HG03378 (cell line): Measurements from ENCODE around the gene ADGRL3.

ENCODE experiments used
- ATAC-seq: cut with Tn5 transposase; IDR thresholded peaks from one replicate; pipeline ENCODE4 v1.9.1; 2021; ENCODE audit warnings: mild to moderate bottlenecking, moderate library complexity; ENCODE audit not compliant: unreplicated experiment

The ADGRL3 gene

DNA sequence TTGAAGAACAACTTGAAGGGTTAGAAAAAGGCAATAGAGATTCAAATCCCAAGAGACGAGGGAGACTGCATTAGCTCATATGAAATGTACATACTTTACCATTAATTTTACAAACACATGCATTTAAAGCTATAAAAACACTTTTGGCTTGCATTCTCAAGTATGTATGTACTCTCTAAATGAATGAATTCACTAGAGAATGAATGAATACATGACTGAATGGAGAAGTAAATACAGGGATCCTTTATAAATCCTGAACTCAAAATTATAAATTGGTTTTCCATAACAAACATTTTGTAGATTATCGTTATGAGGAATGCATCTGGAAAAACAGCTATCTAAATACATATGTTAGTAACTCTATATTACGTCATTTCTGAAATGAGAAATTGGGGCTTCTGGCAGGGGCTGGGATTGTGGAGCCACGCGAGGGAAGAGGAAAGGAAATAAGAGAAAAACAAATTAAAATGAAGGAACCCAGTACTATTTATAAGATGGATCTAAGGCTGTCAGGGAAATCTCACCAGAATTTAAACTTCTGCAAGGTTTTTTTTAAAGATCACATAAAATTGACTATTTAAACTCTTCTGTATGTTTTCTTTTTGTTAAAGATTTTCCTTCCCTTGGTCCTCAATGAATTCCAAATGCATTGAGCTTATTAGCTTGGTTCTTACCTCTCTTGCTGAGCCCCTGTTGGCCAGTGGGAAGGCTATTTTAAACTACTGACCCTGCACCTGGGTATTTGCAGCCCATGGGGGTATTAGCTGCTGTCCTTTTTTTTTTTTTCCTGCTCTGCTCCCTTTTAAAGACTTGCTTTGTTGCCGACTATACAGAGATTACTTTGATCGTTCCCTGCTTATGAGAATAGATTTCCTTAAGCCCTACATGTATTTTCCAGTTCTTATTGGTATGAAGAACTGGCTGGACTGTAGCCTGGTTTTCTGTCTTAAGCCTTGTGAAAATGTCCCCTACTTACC lies 207.8 kb downstream of the ADGRL3 start:
- ATAC-seq: no peak

DNA sequence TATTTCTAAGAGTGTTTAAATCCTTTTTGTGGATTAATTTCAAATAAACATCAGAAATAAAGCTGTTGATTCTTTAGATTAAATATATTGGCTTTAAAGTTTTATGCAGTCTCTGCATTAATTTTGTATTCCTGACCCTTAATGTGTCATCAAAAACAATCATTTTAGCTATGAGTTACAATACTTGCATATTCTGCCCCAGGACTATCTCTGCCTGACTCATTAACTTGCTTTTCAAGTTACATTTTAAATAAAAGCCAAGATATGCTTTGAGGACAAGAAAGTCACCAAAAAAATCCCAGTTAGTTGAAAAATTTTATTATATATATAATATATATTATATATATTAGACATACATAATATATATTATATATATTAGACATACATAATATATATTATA lies 208.7 kb downstream of the ADGRL3 start:
- no peak for ATAC-seq

DNA sequence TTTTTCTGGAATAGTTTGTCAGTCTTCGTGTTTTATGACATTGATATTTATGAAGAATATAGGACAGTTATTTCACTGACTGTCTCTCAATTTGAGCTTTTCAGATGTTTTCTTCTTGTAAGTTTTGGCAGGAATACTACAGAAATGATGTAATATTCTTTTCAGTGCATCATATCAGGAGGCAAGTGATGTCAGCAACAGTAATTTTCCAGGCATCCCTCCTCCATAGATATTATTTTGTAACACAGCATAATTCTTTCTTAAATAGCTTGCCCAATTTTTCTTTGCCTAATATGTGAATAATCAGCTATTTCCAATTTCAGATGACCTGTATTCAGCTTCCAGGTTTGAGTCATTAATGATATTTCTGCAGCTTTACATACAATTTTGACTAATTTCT lies 211.1 kb downstream of the ADGRL3 start:
- no peak for ATAC-seq

DNA sequence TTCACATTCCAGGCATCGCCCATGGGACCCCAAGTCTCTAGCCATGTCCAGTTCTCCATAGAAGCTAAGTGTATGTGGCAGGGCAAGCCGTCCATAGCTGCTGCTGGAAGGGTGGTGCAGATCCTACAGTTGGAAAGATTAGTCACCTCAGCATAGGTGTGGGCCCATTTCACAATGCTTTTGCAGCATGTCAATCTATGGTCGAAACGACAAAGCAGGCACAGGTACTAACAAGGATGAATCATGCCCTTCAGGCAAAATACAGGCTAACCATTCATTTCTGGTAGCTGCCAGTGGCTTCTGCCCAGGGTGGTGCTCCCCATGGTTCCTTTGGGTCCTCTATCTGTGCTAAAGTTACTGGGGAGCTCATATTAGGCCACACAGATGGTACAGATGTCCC lies 225.2 kb downstream of the ADGRL3 start:
- no peak for ATAC-seq

DNA sequence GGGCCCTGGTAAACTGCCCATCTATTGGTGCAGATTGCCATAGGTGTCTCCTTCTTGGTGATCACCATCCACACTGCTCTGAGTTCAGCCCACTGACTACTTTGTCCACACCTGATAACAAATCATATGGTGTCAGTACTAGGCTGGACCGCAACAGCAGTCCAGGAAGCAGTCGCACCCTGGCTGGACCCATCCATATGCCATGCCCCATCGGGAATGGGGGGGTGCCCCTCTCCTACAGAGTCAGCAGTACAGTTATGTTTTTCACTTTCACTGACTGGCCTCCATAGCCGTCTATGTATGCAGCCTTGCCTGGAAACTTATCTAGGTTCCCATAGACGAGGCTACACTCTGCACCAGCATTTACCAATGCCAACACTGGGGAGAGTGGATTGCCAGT lies 226.1 kb downstream of the ADGRL3 start:
- ATAC-seq: no peak

DNA sequence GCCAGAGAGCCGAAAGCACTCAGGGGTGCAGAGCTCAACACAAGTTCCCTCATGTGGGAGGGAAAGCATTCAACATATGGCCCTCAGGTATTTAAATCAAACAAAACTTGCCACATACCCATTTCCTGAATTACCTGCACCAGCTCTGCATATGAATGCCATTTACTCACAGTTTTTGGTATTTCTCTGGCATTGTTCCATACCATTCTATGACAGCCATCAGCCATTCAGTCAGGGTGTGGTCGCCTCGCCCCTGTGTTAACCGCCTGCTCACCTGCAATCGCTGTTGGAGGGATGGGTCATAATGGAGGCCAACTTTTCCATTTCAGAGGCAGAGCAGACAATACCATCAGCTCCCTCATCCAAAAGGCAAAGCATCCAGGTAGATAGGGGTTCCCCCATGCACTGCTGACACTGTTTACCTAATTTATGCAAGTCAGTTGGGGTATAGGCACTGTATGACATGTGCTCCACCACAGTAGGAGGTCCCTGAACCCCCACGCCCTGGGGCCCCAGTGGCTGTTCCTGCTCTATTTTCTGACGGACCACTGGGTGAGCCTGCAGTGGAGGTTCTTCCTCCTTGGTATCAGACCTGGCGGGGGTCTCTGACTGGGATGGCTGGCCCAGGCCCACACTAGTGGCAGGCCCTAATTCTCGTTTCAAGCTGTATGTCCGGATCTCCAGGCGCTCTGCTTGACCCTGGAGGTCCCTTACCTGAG lies 227.1 kb downstream of the ADGRL3 start:
- no peak for ATAC-seq

DNA sequence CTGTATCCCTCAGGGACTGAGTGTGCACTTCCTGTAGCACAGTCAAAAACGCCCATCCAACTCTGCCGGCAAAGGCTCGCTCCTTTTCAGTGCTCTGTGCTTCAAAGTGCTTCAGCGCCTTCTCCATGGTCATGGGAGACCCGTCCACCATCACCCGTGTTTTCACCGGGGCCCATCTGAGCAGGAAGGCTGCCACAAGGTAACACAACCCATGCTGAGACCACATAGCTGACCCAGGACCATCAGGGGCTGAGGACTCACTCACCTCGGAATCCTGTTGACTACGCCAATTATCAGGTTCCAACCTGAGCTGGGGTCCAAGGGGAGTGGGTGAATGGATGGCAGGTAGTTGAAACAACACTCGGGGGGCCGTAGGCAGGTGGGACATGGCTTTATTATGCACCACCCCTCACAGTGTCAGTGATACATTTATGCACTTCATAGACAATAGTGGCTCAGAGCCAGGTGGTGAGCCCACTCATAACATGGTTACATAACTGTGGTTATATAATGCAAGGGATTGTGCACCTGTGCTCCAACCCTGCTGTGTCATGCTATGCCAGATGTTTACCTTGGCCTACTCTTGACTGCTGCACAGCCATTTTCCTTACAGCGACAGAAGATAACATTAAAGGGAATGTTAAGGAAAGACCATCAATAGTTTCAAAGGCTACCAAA lies 227.8 kb downstream of the ADGRL3 start:
- ATAC-seq: no peak

DNA sequence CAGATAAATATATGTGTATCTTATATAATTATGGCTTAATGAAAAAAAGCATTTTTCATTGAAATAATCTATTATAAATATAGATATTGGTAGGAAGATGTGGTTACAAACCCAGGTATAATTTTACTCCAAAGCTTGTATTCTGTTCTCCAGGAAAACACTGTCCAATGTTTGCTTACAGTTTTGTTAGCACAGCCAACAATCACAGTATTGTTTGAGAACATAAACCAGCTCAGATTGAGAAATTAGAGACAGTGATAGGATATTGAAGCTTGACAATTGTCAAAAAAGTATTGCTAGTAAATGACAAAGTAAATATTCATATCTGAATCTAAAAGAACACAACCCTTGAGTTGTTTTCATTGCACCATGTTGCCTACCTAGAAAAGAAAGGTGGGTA lies 228.8 kb downstream of the ADGRL3 start:
- no peak for ATAC-seq

DNA sequence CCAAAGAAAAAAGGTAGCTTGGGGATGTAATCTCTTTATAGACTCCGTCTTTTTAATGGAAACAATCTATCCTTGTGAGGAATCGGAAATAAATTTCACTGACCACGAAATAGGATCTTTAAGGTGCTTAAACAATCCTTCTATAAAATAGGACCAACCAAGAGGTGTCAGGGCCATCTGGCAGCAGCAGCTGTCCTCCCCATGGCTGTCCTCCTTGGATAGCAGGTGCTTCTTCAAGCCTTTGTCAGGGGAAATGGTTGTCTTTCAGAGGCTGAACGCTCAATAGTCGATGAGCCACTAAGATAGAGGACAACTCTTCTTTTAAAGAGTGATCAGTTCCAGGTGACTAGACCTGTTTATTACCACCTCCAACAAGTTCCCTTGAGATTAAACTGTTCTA lies 231.0 kb downstream of the ADGRL3 start:
- ATAC-seq: no peak

DNA sequence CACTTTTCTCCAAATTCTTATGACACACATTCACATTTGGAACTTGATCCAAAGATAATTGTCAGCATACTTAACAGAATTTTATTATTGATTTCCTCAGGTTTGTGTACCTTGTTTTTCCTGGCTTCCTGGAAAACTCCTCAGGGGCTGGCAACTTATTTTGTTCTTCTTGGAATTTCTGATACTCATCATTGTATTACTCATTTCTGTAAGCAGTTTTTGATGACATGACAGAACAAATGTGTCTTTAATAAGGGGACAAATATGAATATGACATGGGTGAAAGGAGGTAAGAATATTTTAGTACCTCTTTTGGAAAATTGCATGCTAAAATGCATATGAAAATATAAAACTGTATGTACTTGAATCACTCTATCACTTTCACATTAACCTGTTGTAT lies 237.8 kb downstream of the ADGRL3 start:
- no peak for ATAC-seq

DNA sequence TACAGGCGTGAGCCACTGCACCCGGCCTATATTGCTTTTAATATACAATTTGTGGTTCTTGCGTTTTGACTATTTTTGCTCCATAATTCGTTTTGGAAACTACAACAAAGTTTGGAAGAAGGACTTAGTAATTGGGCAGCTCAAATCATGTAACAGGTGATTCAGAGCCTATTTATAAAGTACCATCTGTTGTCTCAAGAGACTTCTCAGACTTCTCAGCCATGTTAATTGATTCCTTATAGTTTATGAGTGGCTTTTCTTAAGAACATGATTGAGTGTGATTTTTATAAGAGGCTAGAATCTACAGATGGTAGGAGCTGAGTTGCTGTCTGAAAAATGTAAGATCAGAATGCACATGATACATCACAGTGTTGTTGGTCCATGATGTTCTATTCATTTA lies 240.2 kb downstream of the ADGRL3 start:
- ATAC-seq: no peak

DNA sequence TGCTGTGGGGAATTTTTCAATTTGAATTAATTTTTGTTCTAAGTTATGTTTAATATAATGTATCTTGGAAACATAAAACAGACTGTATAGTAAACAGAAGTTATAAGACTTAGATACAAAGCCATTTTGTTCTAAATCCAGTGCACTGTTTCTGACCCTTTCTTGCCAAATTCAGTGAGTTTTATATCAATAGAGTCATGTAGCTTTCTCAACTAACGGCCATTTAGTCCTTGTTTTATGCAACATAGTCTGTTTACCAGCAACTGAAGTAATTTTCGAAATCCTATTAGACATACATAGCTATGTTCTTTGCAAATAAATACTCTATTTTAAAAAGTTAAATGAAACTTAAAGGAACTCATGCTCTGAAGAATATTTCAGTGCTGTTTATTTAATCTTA lies 242.8 kb downstream of the ADGRL3 start:
- ATAC-seq: no peak

DNA sequence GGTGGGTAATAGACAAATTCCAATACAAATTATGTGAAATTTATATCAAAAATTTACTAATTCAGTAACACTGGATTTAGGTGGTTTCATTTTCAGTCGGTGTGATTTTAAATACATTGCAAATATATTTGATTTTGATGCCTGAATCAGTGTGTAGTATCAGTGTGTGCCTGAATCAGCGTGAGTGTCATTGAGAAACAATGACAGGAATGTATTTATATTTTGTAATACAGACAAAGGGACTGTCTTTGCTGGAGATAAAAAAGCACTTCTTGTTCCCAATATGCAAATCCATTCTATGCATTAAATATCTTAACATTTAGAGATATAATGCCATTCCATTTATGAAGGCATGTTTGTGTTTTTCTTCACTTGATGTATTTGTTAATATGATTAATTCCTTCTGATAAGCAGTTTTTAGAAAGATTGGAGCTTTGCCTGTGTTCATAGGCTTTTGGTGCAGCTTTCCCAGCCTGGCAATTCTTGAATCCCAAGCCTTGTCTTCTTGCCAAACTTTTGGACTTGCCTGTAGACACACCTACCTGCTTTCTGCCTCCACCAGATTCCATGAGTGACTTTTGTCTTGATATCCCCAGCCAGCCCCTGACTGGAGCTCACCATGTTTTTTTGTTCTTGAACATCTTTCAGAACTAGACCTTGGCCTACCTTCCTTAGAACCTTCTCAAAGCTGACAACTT lies 243.8 kb downstream of the ADGRL3 start:
- ATAC-seq: no peak

DNA sequence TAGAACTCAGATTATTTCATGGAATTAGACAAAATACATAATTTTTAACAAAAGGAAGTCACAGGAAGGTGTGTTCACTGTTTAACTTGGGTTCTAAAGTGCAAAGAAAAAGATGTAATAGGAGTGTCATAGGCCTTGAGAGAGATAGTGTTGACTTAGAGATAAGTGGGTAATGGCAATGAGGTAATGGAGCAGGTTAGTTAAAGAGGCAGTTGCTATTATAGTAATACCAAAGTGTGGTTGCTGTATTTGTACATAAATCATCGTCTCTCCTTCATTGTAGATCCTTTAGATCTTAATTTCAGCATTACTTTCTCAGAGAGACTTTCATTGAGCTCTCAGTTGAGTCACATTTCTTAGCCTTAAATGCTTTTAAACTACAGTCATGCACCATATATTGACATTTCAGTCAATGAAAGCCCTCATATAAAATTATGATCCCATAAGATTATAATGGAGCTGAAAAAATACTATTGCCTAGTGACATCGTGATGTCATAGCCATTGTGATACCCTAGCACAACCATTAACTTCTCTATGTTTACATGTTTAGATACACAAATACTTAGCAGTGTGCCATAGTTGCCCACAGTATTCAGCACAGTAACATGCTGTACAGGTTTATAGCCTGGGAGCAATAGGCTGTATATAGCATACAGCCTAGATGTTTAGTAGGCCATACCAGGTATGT lies 245.4 kb downstream of the ADGRL3 start:
- ATAC-seq: no peak

DNA sequence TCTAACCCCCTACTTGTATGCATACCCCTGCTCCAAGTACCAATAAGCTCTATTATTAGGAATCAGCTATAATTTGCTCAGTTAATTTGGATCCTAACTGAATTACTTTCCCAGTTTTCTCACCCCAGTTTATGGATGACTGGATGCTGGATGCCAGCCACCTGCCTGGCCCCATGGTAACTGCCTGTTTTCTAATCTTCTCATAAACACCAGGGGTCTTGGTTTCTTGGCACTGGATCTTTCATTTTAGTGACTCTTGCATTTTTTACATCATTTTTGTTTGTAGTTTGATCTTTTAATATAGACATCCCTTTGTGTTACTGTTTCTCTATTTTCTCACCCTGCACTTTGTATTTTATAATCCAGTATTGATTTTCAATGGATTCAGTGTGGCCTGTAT lies 246.8 kb downstream of the ADGRL3 start:
- ATAC-seq: no peak

DNA sequence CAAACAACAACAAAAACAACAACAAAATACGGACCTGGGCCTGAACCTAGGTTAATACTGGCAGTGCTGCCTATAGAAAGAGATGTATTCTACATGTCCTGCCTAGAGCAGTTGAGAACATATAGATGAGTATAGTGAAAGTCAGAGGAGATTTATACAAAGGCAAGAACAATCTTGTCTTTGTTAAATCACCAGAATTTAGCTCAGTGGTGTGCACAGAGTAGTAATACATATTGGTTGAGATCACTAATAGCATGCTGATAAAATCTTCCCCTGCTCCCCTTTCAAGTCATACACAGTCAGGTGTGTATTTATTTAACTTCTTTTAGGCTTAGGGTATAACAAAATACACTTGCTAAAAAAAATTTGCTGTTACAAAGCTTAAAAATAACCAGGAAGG lies 247.8 kb downstream of the ADGRL3 start:
- no peak for ATAC-seq

DNA sequence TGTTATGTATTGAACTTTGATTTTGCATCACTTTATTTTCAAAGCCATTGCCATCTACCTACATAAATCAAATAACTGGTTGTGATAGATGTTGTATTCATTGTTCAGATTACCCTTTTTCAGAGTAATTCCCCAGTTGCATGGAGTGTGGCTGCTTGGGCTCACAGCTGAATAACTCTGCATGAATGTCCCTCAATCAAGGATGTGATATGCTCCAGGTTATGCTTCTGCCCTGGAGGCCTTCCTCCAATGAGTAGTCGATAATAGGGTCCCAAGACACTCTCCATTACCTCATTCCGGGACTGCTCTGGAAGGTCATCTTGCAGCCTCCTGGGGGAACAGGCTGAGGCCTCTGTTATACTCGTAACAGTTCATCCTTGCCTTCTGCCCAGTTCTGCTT lies 251.8 kb downstream of the ADGRL3 start:
- no peak for ATAC-seq

DNA sequence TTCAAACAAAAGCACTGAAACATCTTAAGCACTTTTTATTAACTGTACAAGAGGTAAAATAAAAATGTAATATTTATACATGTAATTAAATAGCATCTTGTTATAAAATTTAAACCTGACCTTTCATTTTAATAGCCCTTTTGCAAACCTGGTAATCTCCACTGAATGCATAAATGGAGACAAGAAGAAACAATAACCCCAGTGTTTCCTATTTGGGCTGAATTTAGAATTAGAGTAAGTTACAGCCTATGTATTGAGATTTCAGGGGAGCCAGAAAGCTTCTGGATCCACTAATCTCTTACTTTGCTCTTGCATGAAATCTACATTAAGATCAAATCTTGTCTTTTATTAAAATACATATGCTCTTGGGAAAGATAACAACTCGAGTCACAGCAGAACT lies 261.8 kb downstream of the ADGRL3 start:
- no peak for ATAC-seq

DNA sequence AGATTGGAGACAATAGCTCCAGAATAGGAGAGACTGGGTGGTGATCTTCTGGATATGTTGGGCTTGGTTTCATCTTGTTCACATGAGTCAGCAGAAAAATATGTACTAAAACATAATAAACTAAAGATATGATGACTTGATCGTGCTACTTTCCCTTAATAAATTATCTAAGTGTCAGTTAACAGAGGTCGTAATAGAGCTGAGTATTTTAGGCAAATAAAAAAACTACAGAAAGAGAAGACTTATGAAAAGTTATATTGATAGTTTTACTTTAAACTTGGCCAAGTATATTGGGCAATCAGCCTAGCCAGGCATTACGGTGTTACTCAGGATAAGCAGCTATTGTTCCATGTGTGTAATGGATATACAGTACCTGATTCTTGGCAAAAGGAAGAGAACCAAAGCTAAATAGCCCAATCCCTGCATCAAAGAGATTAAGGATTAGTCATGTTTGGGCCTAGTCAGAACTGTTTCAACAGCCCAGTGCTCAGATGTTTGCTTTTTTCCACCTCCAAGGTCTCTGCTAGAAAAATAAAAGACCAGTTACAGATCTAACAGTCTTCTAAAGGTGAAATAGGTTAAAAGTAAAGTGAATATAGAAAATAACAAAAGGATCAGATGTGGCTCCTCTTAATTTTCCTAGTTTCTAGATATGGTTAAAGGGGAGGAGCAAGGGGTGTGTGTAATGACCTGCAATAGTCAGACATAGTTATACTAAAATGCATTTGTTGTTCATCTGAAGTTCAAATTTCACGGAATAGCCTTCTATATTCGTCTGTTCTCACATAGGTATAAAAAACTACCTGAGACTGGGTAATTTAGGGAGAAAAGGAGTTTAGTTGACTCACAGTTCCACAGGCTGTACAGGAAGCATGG lies 262.6 kb downstream of the ADGRL3 start:
- ATAC-seq: no peak
